ENCODE data around the gene LSM4. TPM values are rescaled to one million over a fixed set of nuclear protein-coding genes. Genes with fewer than 3 reads are reported as not detected.

LSM4 gene
- total and polyA plus RNA-seq, 2 donors (not counting 3 experiments of a cell fraction or from before 2014, with no cell fraction given): 118 to 119 TPM

DNA sequence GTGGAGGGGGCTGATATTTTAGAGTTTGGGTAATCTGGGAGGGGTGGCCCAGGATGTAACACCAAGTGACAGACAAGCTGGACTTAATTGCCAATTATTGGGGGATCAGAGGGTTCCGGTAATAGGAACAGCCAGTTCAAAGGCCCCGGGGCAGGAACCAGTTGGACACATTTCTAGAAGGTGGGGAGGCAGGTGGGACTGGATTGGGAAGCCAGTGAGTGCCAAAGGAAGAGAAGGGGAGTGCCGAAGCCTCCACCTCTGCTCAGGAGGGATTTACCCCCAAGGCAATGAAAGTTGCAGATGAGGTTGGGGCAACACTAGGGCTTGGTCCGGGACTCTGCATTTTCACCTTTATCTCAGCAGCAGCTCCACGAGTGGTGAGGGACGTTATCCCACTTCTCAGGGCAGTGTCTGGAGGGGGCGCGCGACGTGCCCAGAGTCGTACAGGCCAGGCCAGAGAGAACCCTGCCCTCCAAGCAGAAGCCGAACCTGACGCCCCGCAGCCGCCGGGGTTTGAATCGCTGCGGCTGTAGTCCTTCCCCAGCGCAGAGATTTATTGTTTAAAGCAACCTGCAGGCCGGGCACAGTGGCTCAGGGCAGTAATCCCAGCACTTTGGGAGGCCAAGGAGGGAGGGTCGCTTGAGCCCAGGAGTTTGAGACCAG lies 35.8 kb downstream of the LSM4 start:
- no peak for FAIRE-seq
- ChIA-PET POLR2A (no interaction called here), CTCF (interaction anchor here (1.4 kb wide), 1 partner anchor 41 kb away, joined by 5 read pairs; no protein-coding TSS in a partner anchor)
- dilution Hi-C loops (cut with MboI; ENCODE audit: extremely low pct_ligation_motif_present, low sequenced_read_pairs): no loop called here
- Histone ChIP-seq H4K20me1 (replicated peaks; ENCODE audit: control insufficient read depth, extremely low read depth, insufficient read depth, low read length) (no peaks in the 10 kb centered on the region), H3K27ac (ENCODE audit: insufficient read depth, low read depth, low read length) (no peak overlapping the region), H3K79me2 (ENCODE audit: control insufficient read depth, insufficient read depth, low read length) (no peaks in the 10 kb centered on the region), H3K4me2 (ENCODE audit: insufficient read depth, low read length) (no peak overlapping the region), H3K27me3 (ENCODE audit: control insufficient read depth in 2 of 2, insufficient read depth in 2 of 2, low read length in 2 of 2) (no peaks in the 10 kb centered on the region), H3K36me3 (ENCODE audit: control insufficient read depth in 2 of 2, extremely low read depth in 1 of 2, insufficient read depth in 2 of 2, low read length in 2 of 2) (no peaks in the 10 kb centered on the region), H2AFZ (ENCODE audit: low read depth, low read length) (no peak overlapping the region), H3K4me1 (ENCODE audit: control insufficient read depth, extremely low read depth, insufficient read depth, low read length) (peaks cover 16% of the 10 kb centered on the region), H3K9me1 (replicated peaks; ENCODE audit: control insufficient read depth, extremely low read depth, insufficient read depth, low read length) (no peaks in the 10 kb centered on the region), H3K4me3 (replicated peaks in 1 of 3; ENCODE audit: insufficient read depth in 1 of 3, low read depth in 1 of 3, low read length in 3 of 3) (no peak overlapping the region), H3K9ac (replicated peaks; ENCODE audit: extremely low read depth, insufficient read depth, low read length) (no peak overlapping the region), H3K9me3 (replicated peaks; ENCODE audit: control insufficient read depth, insufficient read depth, low read length) (no peaks in the 10 kb centered on the region)
- no TSS peak for BruUV-seq (replicated peaks)
- intact Hi-C loops (cut with micrococcal nuclease): no loop called here
- TF ChIP-seq MYC (IDR thresholded peaks at IDR 0.05; ENCODE audit: low read depth, low read length) (no peak), JUN (IDR thresholded peaks at IDR 0.05; ENCODE audit: borderline replicate concordance, insufficient read depth, insufficient read length, low read depth) (no peak), POLR2AphosphoS5 (IDR thresholded peaks at IDR 0.05; ENCODE audit: insufficient read depth, low read depth, low read length) (no peak), MAX (IDR thresholded peaks at IDR 0.05; ENCODE audit: insufficient read depth, insufficient read length) (no peak), GATA2 (IDR thresholded peaks at IDR 0.05; ENCODE audit: insufficient read depth, insufficient read length, low read depth, low read length) (no peak), CTCF (IDR thresholded peaks at IDR 0.05; ENCODE audit: extremely low read depth in 1 of 2, insufficient read depth in 1 of 2, low read depth in 1 of 2, low read length in 2 of 2) (no peak), POLR2A (IDR thresholded peaks at IDR 0.05; ENCODE audit: low read depth, low read length) (no peak), FOS (IDR thresholded peaks at IDR 0.05; ENCODE audit: borderline replicate concordance, insufficient read depth, low read length) (no peak)
- no peak for DNase-seq (ENCODE audit: low read depth, low spot score)
